ENCODE measurements around the gene CDC123.
"Not testable (repeated sequence)": the region's sequence is repeated elsewhere in the genome, so short reads cannot be mapped to it uniquely, and the experiment has no call there.

CDC123 gene

GRCh38 chr10:12271210-12271540 lies 75.2 kb downstream of the CDC123 start:
- TF ChIP-seq CTCF (IDR thresholded peaks at IDR 0.05; ENCODE audit: low read depth, low read length) = no peak
- no peak for DNase-seq (ENCODE audit: extremely low read depth, low read depth)

GRCh38 chr10:12277862-12278261 lies 81.9 kb downstream of the CDC123 start:
- not testable (repeated sequence) for DNase-seq (ENCODE audit: extremely low read depth, low read depth)

- TF ChIP-seq CTCF (IDR thresholded peaks at IDR 0.05; ENCODE audit: low read depth, low read length) = no peak
Measured at GRCh38 chr10:12279281-12279680, 83.3 kb downstream of the CDC123 start.

GRCh38 chr10:12287772-12288171 lies 91.8 kb downstream of the CDC123 start:
- TF ChIP-seq CTCF (IDR thresholded peaks at IDR 0.05; ENCODE audit: low read depth, low read length) = no peak
- DNase-seq (ENCODE audit: extremely low read depth, low read depth) = no peak

More at GRCh38 chr10:12279281-12279680, 83.3 kb downstream of the CDC123 start:
- no peak for DNase-seq (ENCODE audit: extremely low read depth, low read depth)

GRCh38 chr10:12297784-12298183 lies 101.8 kb downstream of the CDC123 start:
- DNase-seq (ENCODE audit: extremely low read depth, low read depth) = not testable (repeated sequence)

- TF ChIP-seq CTCF (IDR thresholded peaks at IDR 0.05; ENCODE audit: low read depth, low read length) = no peak
- DNase-seq (ENCODE audit: extremely low read depth, low read depth) = no peak
Measured at GRCh38 chr10:12299222-12299965, 103.4 kb downstream of the CDC123 start.

Measured in AG09319 (cell line).